CMK (cell line): Measurements from ENCODE around the gene SLC6A12.
"Not testable (repeated sequence)": the region's sequence is repeated elsewhere in the genome, so short reads cannot be mapped to it uniquely, and the experiment has no call there.

Experiments
- DNase-seq: peaks from one replicate; pipeline ENCODE4 v3.0.0-alpha.2; 2010; ENCODE audit warnings: low read depth

Gene SLC6A12

DNA sequence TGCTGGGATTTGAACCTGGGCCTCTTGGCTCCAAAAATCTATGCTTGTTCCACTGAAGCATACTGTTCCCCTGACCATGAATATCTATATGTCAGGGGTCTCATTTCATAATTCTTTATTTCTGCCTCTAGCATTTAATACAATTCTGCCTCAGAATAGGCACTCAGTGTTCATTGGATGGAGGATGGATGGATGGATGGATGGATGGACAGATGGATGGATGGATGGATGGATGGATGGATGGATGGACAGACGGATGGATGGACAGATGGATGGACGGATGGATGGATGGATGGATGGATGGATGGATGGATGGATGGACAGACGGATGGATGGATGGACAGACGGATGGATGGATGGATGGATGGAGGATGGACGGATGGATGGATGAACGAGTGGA lies 3.1 kb upstream of the SLC6A12 start:
- DNase-seq, result not testable (repeated sequence)

- no peak for DNase-seq
Measured at GRCh38 chr12:215116-215515, 1.2 kb upstream of the SLC6A12 start.

GRCh38 chr12:213527-213932 lies 427 bp downstream of the SLC6A12 start:
- no peak for DNase-seq

DNA sequence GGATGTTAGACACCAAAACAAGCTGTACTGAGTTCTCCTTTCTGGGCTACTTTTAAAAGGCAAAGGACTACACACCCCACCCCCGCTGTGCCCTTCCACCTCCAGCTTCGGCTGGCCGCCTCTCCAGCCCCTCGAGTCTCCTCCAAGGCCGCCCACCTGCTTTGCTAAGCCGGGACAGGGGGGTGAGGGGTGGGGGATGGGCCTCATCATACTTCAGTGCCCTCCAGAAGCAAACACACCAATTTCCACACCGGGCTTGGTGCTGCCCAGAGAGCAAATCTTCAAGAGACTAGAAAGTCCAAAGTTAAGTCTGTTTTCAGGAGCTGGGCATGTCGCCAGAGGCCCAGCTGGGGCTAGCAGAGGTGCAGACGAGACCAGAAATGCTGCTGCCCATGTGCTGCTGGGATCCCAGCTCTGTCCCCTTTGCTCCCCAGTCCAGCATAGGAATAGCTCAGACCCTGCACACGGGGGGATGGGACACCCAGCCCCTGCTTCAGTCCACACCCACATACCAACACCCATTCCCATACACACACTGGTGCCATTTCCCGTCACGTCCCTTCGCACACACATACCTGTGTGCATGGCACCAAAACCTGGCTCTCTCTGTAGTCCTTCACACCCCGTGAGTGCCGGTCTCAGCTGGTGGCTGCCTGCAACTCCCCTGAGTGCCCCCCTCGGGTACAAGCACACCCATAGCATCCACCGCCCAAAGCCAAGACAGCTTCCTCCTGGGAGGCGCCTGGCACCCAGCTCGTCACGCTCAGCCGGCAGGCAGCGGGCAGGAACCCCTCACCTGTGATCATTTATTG lies 1.0 kb downstream of the SLC6A12 start:
- DNase-seq, result no peak

DNA sequence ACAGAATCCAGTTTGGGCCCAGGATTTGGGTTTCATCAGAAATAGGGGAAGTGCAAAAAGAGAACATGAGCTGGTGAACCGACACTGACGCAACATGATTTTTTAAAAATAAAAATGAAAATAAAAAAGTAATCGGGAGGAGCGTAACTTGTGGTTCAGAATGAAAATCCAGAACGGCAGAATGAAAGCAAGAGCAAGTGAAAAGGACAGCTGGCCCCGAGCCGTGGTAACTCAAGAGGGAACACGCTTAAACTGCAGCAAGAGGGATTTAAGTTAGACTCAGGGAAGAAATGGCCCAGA lies 1.6 kb downstream of the SLC6A12 start:
- no peak for DNase-seq

DNA sequence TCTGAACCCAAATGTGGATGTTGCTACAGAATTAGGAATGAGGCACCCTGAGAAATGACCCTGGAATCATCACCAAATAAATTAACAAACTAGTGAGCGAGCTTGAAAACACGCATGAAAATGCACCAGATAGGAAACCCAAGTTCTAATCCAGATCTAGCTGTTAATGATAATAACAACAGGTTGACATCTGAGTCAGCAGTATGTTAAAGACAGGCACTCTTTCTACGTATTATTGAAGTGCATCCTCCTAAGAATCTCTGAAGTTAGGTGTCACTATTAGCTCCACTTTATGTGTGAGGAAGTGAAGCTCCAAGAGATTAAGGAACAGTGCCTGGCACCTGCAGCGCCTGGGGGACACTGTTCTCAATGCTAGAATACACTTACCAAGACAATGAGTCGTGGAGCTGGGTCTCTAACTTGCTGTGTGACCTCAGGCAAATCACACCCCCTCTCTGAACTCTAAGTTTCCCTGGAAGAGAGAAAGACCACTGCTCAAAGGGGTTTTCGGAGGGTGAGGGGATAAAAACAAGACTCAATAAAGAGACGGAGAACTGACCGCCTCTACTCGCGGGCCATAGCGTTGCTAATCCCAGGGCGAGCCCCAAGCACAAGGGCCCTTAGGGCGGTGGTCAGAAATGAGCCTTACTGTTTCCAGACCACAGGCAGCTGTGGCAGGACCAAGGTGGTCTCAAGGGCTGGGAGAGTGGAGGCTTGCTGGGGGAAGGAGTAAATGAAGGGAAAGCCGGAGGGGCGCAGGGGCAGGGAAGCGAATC lies 2.1 kb downstream of the SLC6A12 start:
- DNase-seq, result no peak

DNA sequence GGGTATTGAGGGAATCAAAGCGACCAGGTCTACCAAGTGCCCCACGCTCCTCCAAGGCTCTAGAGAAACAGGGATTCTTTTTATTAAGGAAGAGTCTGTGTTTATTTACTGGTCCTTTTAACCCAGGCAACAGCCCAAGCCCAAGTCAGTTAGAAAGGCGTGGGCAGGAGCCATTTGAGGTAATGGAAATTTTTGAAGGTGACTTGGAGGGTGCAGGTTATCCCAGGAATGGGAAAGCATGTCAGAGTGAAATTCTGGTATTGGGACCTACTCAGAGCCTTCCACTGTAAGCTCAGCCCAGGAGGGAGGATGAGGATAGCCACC lies 2.9 kb downstream of the SLC6A12 start:
- DNase-seq, result no peak

DNA sequence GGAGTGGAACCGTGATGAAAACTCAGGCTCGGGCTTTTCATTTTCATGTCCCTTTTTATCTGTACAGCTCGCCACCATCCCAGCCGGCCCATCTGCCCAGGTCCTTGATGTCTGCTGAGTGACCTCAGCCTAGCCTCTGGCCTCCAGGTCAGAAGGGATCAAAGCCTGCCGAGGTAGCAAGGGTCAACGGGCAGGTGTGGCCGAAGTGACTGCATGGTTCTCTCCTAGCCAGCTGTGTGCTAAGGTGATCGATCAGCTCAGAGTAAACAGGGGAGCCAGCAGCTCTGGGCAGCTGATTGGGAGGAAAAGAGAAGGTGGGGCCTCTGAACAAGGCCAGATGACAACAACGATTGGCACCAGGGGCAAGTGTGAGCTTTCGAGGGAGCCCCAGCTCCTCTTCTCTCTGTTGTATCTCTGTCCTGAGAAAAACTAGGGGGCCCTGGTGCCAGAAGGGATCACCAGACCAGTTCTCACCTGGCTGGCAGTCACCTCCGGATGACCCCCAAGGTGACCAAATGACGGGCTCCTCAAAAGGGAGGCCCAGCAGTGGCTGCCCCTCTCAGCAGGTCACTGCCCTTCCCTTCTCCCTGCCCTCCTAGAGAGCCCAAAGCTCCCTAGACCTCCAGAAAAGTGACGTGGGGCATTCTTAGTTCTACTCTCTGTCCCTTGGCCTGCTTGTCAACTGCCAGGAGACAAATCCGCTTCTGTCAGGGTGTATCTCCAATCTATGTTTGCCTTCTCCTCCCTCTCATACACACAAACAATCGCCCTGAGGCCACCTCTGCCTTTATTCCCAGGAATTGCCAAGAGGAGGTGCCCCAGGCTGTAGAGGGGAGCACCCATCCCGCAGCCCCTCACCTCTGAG lies 3.4 kb downstream of the SLC6A12 start:
- no peak for DNase-seq

GRCh38 chr12:209851-210250 lies 4.1 kb downstream of the SLC6A12 start:
- DNase-seq, result no peak

DNA sequence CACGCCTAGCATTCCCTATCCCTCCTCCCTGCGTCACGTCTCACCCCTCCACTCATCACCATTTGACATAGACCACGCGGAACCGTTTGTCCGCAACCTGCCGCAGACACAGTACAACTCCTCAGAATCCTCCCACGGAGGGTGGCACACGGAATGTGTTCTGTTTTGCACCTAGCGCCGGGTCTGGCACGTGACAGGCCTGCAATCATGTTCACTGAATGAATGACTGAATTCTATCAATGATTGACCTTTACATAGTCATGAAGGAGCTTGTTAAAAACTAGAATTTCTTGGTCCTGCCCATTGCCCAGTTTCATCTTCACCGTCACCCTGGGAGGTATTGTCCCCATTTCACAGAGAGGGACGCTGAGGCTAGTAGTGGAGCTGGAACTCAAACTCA lies 4.7 kb downstream of the SLC6A12 start:
- DNase-seq, result no peak

DNA sequence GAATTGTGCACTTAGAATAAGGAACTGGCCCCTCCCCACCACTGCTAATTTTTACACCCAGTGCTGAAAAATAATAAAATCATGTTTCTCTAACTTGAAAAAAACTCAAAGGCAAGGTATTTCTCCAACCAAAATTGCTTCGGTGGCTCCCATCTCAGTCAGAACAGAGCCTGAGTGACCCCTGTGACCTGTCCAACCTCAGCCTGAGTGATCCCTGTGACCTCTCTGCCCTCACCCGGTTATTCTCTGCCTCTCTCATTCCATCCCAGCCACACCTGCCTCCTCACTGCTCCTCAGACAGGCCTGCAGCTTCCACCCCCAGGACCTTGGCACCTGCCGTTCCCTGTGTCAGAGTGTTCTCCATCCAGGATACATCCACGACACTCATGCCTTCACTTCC lies 5.1 kb downstream of the SLC6A12 start:
- no peak for DNase-seq

GRCh38 chr12:207804-208203 lies 6.2 kb downstream of the SLC6A12 start:
- DNase-seq, result no peak

GRCh38 chr12:206746-207440 lies 7.1 kb downstream of the SLC6A12 start:
- no peak for DNase-seq

GRCh38 chr12:205026-205425 lies 8.9 kb downstream of the SLC6A12 start:
- DNase-seq, result no peak

DNA sequence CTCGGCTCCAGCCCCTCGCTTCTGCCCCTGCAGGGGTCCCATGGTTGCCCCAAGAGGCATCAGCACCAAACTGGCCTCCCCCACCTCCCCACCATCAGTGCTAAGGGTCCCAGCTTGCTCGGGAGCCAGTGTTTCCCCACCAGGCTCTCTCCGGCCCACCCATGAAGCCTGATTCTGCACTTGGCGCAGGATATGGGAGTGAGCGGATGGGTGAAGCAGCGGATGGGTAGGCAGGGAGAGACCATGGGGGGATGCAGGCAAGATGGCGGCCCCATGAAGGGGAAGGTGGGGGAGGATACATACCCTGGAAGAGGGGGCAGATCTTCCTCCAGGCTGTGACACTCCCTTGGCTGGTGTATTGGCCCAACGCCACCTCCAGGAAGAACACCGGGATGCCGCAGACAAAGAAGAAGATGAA lies 9.7 kb downstream of the SLC6A12 start:
- DNase-seq, result no peak

DNA sequence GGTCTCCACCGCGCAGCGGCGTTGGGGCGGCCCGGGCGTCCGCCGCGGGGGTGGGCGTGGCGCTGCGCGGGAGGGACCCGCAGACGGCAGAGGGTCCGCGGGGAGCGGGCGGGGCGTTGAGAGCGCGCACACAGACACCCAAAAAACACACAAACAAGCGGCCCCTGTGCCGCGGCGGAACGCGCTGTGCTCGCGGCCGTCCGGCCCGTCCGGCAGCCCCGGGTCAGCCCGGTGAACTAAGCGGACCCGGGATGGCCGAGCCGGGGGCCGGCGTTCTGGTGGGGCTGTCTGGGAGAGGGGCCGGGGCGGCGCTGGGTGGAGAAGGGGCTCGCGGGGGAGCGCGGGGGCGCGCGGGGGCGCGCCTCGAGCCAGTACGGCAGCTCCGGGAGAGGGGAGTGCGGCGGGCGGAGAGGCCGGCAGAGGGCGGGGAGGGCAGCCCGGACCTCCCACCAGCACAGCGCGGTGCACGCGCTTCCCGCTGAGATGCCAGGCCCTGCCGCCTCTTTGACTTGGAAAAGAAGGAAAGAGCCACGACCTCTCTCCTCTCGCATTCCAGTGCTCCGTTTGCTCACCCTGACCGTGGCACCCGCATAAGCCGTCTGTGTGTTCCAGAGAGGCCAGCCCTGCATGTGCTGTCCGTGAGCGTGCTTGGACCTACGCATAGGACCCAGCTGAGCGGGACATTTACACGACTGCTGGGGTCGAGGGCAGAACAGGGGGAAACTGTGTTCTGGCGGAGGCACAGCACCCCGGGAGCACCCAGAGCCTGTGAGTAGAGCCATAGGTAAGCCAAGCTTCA lies 10.3 kb downstream of the SLC6A12 start:
- no peak for DNase-seq

GRCh38 chr12:203074-203461 lies 10.9 kb downstream of the SLC6A12 start:
- no peak for DNase-seq

GRCh38 chr12:202081-202731 lies 11.8 kb downstream of the SLC6A12 start:
- no peak for DNase-seq

DNA sequence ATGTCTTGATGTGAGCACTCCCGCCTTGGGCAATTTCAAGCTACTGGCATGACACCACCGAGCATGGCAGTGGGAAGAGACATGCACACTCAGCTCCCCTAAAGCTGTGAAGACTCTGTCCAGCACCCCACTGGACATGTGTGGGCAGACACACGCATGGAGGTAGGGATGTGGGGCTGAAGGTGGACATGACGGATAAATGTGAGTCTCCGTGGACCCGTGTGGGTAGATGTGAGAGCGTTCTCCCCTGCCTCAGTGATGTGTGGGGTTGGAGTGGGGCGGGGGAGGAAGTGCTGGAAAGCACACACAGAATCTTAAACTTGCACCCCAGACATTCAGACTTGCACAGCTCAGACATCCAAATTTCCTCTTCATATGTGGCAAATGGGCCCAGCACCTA lies 12.6 kb downstream of the SLC6A12 start:
- DNase-seq, result no peak

- DNase-seq, result no peak
Measured at GRCh38 chr12:198705-199104, 15.3 kb downstream of the SLC6A12 start.
